ENCODE measurements around the gene ANXA8.
"Not testable (repeated sequence)": the region's sequence is repeated elsewhere in the genome, so short reads cannot be mapped to it uniquely, and the experiment has no call there.

ANXA8 gene

GRCh38 chr10:47462577-47463358 is 21.1 kb downstream of the ANXA8 start:
- not testable (repeated sequence) for DNase-seq

DNA sequence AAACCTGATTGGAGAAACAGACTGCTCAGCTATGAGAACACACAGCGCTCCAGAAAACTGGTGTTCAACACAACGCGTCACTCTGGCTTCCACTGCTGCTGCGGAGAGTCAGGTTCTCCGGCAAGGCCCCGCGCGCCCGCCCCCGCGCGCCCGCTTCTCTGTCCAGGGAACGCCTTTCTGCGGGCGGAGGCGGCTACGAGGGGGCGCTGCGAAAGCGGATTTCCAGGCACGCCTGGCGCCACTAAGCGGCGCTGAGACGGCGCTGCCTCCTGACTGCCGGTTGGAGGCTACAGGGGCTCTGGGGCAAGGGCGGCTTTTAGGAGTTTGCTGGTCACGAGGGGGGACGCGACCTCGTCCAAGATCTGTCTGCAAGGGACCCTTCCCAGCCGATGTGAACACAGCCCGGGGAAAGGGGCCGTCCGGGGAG is 22.6 kb downstream of the ANXA8 start:
- not testable (repeated sequence) for DNase-seq

DNA sequence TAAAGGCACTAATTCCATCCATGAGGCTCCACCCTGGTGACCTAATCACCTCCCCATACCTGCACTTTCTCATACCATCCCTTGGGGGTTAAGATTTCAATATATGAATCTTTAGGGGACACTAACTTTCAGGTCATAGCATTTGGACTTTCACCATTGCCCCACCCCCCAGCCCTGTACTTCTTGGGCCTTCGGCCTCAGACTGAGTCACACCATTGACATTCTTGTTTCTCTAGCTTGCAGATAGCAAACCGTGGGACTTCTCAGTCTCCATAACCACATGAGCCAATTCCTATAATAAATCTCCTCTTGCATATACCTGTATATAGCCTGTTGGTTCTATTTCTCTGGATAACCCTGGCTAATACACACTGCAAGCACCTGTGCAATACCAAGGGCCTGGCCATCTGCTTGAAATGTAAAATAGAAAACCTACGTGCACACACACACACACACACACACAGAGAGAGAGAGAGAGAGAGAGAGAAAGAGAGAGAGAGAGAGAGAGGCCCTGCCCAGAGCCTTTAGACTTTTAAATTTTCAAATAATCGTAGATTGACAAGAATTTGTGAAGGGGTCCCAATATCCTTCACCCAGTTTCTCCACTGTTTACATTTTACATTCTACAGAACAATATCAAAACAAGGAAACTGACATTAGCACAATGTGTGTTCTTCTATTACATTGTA is 25.3 kb downstream of the ANXA8 start:
- no peak for DNase-seq

- DNase-seq = no peak
Measured at GRCh38 chr10:47457826-47458225, 26.1 kb downstream of the ANXA8 start.

- DNase-seq = no peak
Measured at GRCh38 chr10:47457528-47457820, 26.4 kb downstream of the ANXA8 start.

DNA sequence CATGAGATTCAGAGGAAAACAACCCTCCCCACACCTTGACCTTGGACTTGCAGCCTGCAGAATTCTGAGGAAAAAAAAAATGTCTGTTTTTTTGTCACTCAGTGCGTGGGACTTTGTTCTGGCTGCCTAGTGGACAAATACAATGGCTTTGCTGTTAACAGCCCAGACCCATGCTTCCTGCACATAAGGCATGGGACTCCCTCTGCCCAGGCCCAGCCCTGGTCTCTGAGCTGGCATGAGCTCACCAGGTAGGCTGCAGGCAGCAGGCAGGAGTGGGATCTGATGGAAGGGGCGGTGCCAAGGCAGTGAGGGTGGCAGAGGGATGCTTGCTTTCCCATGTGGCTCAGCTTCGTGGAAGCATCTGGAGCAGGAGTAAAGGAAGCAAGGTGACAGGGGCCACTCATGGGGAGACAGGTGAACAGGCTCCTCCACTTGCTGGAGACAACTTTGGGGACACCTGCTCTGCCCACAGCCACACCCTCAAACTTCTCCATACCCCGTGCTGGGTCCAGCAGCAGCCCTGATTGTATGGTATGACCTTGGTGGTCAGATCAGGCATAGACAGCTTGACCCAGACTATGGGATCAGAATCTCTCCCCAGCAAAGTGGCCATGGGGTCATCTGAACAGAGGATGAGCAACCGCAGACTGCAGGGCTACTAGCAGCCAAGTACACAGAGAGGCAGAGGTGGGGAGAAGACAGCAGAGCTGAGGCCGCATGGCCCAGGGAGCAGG is 27.0 kb downstream of the ANXA8 start:
- no peak for DNase-seq

GRCh38 chr10:47456079-47456785 is 27.7 kb downstream of the ANXA8 start:
- no peak for DNase-seq

GRCh38 chr10:47455350-47456078 is 28.4 kb downstream of the ANXA8 start:
- DNase-seq = not testable (repeated sequence)

DNA sequence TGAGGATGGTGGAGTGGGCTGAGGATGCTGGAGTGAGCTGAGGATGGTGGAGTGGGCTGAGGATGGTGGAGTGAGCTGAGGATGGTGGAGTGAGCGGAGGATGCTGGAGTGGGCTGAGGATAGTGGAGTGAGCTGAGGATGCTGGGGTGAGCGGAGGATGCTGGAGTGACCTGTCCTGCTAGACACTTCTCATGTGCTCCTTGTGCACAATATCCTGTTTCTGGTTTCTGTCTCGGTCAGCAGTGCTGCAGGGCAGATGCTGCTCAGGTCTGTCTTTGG is 29.2 kb downstream of the ANXA8 start:
- DNase-seq = no peak

- no peak for DNase-seq
Measured at GRCh38 chr10:47454008-47454779, 29.7 kb downstream of the ANXA8 start.

DNA sequence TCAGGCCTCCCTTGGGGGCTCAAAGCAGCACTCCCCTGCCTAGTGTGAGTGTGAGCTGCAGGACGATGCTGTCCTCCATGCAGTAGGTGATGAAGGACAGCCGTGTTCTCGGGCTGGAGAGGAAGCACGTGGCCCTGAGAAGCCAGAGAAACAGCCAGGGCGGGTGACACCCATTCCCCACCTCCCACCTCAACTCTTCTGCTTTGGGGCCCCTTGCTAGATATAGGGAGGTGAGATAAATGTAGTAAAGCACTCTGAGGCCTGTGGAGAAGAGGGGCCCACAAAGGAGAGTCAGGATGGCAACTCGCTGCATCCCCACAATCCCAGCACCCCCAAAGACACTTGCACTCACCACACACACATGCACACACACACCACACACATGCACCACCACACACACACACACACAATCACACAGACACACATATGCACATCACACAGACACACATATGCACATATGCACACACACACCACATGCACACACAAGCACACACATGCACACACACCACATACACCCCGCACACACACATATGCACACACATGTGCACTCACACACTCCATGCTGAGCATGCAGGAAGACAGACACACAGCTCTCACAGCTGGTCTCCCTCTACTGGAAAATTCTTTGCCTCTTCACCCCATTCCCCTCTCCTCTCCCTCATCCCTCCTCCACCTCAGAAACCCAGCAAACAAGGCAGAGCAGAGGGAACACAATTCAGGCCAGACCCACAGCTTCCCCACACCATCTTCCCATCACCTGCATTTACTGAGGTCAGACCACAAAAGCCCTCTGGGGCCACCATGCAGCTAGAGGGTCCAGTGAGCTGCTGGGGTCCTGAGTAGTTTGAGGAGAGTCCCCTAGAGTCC is 30.5 kb downstream of the ANXA8 start:
- no peak for DNase-seq

DNA sequence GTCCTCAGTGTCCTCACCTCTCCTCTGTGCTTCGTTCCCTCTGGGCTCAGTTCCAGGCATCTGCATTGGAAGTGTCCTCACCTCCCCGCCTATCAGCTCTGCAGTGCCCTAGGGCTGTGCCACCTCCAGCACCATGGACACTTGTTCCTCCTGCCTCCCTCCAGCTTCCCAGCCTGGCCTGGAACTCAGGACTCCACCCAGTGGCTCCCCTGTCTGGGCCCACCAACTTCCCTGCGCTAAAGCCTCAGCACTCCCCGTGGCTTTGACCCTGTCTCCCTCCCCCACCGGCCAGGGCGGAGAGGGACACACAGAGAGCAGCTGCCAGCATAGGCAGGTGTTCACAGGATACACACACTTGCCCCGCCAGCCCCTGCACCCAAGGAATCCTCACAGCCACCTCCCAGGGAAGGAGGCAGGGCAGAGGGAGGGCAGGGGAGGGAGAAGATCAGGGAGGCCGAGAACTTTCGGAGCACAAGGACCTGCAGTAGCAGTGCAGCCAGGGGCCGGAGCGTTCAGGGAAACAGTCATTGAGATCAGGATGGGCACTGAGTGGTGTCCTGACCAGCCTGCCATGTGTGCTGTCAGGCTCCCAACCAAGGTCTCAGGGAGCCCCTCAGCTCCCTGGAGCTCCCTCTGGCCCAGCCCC is 31.3 kb downstream of the ANXA8 start:
- no peak for DNase-seq

DNA sequence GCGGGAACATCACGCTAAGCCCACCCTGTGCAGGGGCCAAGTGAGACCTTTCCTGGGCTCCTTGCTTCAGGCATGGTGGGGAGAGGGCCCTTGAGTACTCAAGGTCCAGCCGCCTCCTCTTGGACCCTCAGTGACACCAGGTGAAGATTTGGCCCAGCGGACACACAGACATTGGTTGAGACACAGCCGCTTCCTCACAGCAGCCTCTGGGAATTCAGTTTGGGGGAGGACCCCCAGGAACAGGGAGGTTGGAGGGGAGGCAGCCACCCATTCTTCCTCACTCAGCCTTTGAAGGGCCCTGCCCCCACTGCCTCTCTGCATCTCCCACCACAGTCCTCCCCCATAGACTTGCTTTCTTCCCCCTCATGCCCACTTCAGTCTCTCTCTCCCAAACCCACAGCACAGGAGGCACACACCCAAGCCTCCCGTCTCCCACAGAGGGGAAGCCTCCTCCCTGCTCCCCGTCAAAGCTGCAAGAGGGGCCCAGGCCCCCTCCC is 31.9 kb downstream of the ANXA8 start:
- DNase-seq = no peak

DNA sequence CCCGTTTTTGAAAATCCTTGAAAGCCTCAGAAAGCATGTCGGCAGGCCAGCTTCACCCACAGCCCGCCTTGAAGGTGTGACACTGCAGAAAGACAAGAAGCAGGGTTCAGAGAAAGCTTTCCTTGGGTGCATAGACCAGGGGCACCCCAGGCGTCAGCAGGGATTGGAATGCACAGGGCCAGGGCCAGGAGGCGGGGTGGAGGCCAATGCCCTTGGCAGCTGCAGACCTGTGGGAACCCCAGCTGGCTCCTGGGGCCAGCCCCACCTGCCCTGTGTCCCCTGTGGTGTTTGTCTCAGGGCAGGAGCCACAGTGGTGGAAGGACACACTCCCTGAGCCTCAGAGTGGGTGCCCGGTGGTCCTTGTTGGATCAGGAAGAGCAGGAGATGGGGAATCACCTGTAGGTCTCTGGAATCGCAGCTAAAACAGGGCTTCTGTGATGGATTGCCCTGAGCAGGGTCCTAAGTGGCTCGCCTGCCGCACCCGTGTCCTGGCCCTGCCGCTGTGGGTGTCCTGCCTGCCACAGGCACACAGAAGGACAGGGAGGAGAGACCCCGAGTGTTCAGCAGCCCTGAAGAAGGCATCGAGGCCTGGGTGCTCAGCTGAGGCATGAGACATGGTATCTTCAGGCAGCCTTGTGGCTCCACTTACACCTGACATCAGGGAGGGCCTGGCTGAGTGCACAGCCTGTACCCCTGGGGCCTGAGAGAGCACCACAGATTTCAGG is 32.5 kb downstream of the ANXA8 start:
- no peak for DNase-seq

DNA sequence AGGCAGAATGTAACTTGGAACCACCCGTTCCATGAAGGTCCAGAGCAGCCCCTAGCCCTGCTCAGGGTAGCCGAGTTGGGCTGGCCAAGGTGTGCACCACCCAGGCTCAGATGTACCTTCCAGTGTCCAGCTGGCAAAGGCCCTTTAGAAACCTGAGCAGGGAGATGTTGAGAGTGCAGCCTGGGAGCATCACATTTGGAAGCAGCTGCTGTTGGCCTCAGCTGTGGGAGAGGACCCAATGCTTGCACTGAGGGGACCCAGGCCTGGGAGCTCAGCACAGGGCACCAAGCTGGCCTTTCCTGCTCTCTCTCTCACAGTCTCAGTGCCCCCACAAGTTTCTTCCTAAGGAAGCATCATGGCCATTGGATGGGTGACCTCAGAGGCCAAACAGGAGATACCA is 33.5 kb downstream of the ANXA8 start:
- DNase-seq = no peak

DNA sequence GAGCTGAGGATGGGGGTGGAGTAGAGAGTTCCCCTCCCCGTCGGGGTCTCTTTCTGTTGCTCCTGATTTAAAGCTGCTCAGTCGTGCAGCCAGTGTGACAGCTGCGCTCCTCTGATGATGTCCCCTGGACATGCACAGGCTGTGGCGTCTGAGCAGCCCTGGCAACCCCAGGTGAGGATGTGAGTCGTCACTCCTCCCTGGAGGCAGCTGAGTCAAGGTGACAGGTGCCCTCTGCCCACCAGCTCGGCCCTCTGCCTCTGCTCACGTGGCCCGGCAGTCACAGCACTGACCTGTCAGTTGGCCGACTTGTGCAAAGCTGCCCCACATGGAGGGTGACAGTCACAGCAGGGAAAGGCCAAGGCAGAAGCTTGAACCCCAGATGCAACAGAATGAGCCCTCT is 33.9 kb downstream of the ANXA8 start:
- DNase-seq = no peak

DNA sequence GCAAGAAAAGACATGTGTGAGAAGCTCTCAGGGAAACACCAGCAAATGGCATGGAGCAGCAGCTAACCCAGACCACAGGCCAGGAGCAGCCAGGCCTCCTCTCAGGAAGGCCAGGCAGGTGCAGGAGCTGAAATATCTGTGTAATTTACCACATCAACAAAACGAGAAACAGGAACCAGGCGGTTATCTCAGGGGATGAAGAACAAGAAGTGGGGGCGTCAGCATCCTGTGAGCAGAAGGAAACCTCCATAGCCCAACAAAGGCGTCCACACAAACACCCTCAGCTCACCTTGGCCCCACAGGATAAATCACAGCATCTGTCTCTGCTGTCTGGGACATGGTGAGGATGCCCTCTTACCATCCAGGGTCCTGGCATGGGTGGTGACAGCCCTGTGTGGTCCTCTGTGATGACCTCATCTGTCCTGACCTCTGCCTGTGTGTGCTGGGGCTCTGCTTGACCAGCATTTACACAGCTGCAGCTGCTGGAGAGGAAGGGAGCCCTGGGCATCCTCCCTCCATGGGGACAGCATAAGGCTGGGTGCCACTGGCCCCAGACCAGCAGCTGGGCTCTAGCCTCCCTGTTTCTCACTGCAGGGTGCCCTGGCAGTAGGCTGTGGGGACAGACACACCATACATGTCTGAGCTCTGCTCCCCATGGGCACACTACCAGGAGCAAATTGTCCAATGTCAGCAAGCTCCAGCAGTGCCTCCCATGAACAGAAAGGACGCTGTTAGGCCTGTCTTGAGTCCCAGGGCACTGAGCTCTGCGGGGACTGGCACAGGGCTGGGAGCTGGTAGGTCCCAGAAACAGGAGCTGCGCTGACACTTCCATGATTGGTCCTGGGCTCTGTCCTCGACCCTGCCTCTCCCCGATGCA is 34.6 kb downstream of the ANXA8 start:
- no peak for DNase-seq

DNA sequence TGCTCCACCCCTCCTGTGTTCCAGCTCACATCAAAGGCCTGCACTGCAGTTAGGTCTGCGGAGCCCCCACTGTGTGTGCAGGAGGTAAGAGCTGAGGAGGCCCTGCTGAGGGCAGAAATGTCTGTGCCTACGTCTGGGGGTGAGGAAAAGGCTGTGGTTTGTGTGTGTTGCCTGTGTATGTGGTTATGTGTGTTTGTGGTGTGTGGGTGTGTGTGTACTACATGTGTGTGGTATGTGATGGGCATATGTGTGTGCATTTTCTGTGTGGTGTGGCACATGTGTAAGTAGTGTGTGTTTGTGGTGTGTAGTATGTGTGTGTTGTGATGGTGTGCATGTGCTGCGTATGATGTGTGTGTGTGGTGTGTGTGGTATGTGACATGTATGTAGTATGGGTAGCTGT is 36.2 kb downstream of the ANXA8 start:
- DNase-seq = no peak

GRCh38 chr10:47447209-47447608 is 36.7 kb downstream of the ANXA8 start:
- DNase-seq = no peak
